Effector memory CD8-positive, alpha-beta T cell (primary cell): ENCODE data around the gene ATP2B2.

Experiments
- ATAC-seq: fragments of 150-1000 bp; cut with Tn5 transposase; replicated peaks from 2 replicates; pipeline ENCODE4 v1.10.0; 2021; ENCODE audit warnings: mild to moderate bottlenecking, moderate library complexity
- DNase-seq, 3 experiments: peaks; one replicate each; pipeline ENCODE4 v3.0.0; 2021
- H3K27ac Mint-ChIP-seq, 2 donors: one replicate each; pipeline ENCODE4 v1.8.0; 2022; ENCODE audit warnings: mild to moderate bottlenecking in 2 of 2, mixed read lengths in 2 of 2, moderate library complexity in 2 of 2
- H3K27me3 Mint-ChIP-seq, 2 donors: one replicate each; pipeline ENCODE4 v1.8.0; 2022; ENCODE audit warnings: mixed read lengths in 2 of 2
- H3K36me3 Mint-ChIP-seq: one replicate; pipeline ENCODE4 v1.8.0; 2022; ENCODE audit warnings: mild to moderate bottlenecking, moderate library complexity, mixed read lengths; ENCODE audit not compliant: insufficient read depth
- H3K4me1 Mint-ChIP-seq, 2 donors: one replicate each; pipeline ENCODE4 v1.8.0; 2022; ENCODE audit warnings: low read depth in 2 of 2, mixed read lengths in 2 of 2
- H3K4me3 Mint-ChIP-seq, 2 donors: one replicate each; pipeline ENCODE4 v1.8.0; 2022; ENCODE audit warnings: mild to moderate bottlenecking in 2 of 2, mixed read lengths in 2 of 2, moderate library complexity in 2 of 2
- H3K9me3 Mint-ChIP-seq, 2 donors: one replicate each; pipeline ENCODE4 v1.8.0; 2022; ENCODE audit warnings: mixed read lengths in 2 of 2

ATP2B2 gene

GRCh38 chr3:10334042-10334441 lies 171.3 kb downstream of the ATP2B2 start:
- Mint-ChIP-seq H3K4me1 (peaks cover 4 to 9% of the 10 kb centered on the region in 2 donors), H3K27me3 (peaks cover 10 to 49% of the 10 kb centered on the region in 2 donors), H3K4me3 (no peak overlapping the region), H3K36me3 (no peaks in the 10 kb centered on the region), H3K27ac (no peak overlapping the region), H3K9me3 (no peaks in the 10 kb centered on the region)
- ATAC-seq (no peak), DNase-seq (no peak)

- H3K27ac Mint-ChIP-seq, result no peak overlapping the region
These were observed 172.1 kb downstream of the ATP2B2 start for GRCh38 chr3:10333349-10333650.

GRCh38 chr3:10332481-10333348 lies 172.7 kb downstream of the ATP2B2 start:
- ATAC-seq, result no peak
- Mint-ChIP-seq H3K4me3 (no peak overlapping the region), H3K36me3 (no peaks in the 10 kb centered on the region), H3K4me1 (peaks cover 4 to 6% of the 10 kb centered on the region in 2 donors), H3K27ac (peak overlapping the region in 1 of 2 donors; percentile 29), H3K9me3 (no peaks in the 10 kb centered on the region), H3K27me3 (peaks cover 21 to 53% of the 10 kb centered on the region in 2 donors)
- no peak for DNase-seq

More at GRCh38 chr3:10333349-10333650, 172.1 kb downstream of the ATP2B2 start:
- DNase-seq (no peak), ATAC-seq (no peak)
- H3K4me1 Mint-ChIP-seq, result peaks cover 4 to 8% of the 10 kb centered on the region in 2 donors
- H3K36me3 Mint-ChIP-seq, result no peaks in the 10 kb centered on the region
- no peaks in the 10 kb centered on the region for H3K9me3 Mint-ChIP-seq
- H3K27me3 Mint-ChIP-seq, result peaks cover 18 to 53% of the 10 kb centered on the region in 2 donors
- H3K4me3 Mint-ChIP-seq, result no peak overlapping the region

GRCh38 chr3:10331320-10331719 lies 174.1 kb downstream of the ATP2B2 start:
- H3K9me3 Mint-ChIP-seq, result no peaks in the 10 kb centered on the region
- DNase-seq, result no peak
- H3K4me3 Mint-ChIP-seq, result no peak overlapping the region
- H3K36me3 Mint-ChIP-seq, result no peaks in the 10 kb centered on the region
- no peak overlapping the region for H3K27ac Mint-ChIP-seq
- no peak for ATAC-seq
- H3K4me1 Mint-ChIP-seq, result peaks cover 4 to 6% of the 10 kb centered on the region in 2 donors
- peaks cover 21 to 65% of the 10 kb centered on the region in 2 donors for H3K27me3 Mint-ChIP-seq

GRCh38 chr3:10330319-10330718 lies 175.1 kb downstream of the ATP2B2 start:
- Mint-ChIP-seq H3K4me3 (no peak overlapping the region), H3K36me3 (no peaks in the 10 kb centered on the region), H3K27me3 (peaks cover 21 to 75% of the 10 kb centered on the region in 2 donors), H3K4me1 (peaks cover 4 to 6% of the 10 kb centered on the region in 2 donors), H3K27ac (no peak overlapping the region), H3K9me3 (no peaks in the 10 kb centered on the region)
- no peak for ATAC-seq
- no peak for DNase-seq

- H3K27me3 Mint-ChIP-seq, result peaks cover 21 to 83% of the 10 kb centered on the region in 2 donors
These were observed 175.8 kb downstream of the ATP2B2 start for GRCh38 chr3:10329495-10330015.

GRCh38 chr3:10328460-10329071 lies 176.8 kb downstream of the ATP2B2 start:
- DNase-seq (no peak), ATAC-seq (no peak)
- Mint-ChIP-seq H3K4me3 (no peak overlapping the region), H3K27me3 (peaks cover 21 to 93% of the 10 kb centered on the region in 2 donors), H3K4me1 (peaks cover 0 to 2% of the 10 kb centered on the region in 2 donors), H3K9me3 (no peaks in the 10 kb centered on the region), H3K36me3 (no peaks in the 10 kb centered on the region), H3K27ac (no peak overlapping the region)

More at GRCh38 chr3:10329495-10330015, 175.8 kb downstream of the ATP2B2 start:
- no peak overlapping the region for H3K27ac Mint-ChIP-seq
- H3K9me3 Mint-ChIP-seq, result no peaks in the 10 kb centered on the region
- H3K36me3 Mint-ChIP-seq, result no peaks in the 10 kb centered on the region
- no peak overlapping the region for H3K4me3 Mint-ChIP-seq
- ATAC-seq (no peak), DNase-seq (no peak)
- H3K4me1 Mint-ChIP-seq, result peaks cover 0 to 2% of the 10 kb centered on the region in 2 donors

- DNase-seq (no peak), ATAC-seq (no peak)
- no peaks in the 10 kb centered on the region for H3K4me1 Mint-ChIP-seq
- H3K36me3 Mint-ChIP-seq, result no peaks in the 10 kb centered on the region
- no peak overlapping the region for H3K27ac Mint-ChIP-seq
- H3K9me3 Mint-ChIP-seq, result no peaks in the 10 kb centered on the region
- peaks cover 21 to 91% of the 10 kb centered on the region in 2 donors for H3K27me3 Mint-ChIP-seq
- H3K4me3 Mint-ChIP-seq, result no peak overlapping the region
These were observed 177.8 kb downstream of the ATP2B2 start for GRCh38 chr3:10327592-10327991.

- Mint-ChIP-seq H3K36me3 (peaks cover 23% of the 10 kb centered on the region), H3K4me1 (peaks cover 12 to 29% of the 10 kb centered on the region in 2 donors), H3K27me3 (peaks cover 0 to 38% of the 10 kb centered on the region in 2 donors), H3K4me3 (no peak overlapping the region), H3K27ac (peak overlapping the region in 1 of 2 donors; percentile 96), H3K9me3 (no peaks in the 10 kb centered on the region)
- DNase-seq, result peak in 1 of 3 experiments; percentile 19
- no peak for ATAC-seq
These were observed 183.1 kb downstream of the ATP2B2 start for GRCh38 chr3:10322352-10322710.

GRCh38 chr3:10321630-10322351 lies 183.6 kb downstream of the ATP2B2 start:
- DNase-seq (no peak), ATAC-seq (no peak)
- Mint-ChIP-seq H3K36me3 (peaks cover 23% of the 10 kb centered on the region), H3K4me1 (peaks cover 12 to 29% of the 10 kb centered on the region in 2 donors), H3K4me3 (peak overlapping the region; percentile 86 to 90), H3K27ac (peak overlapping the region; percentile 92 to 96), H3K9me3 (no peaks in the 10 kb centered on the region), H3K27me3 (peaks cover 0 to 34% of the 10 kb centered on the region in 2 donors)

GRCh38 chr3:10320320-10320677 lies 185.1 kb downstream of the ATP2B2 start:
- H3K4me1 Mint-ChIP-seq, result peaks cover 12 to 29% of the 10 kb centered on the region in 2 donors
- peak overlapping the region; percentile 92 to 96 for H3K27ac Mint-ChIP-seq
- H3K4me3 Mint-ChIP-seq, result peak overlapping the region; percentile 86 to 90
- DNase-seq (no peak), ATAC-seq (no peak)
- H3K27me3 Mint-ChIP-seq, result peaks cover 0 to 19% of the 10 kb centered on the region in 2 donors
- no peaks in the 10 kb centered on the region for H3K9me3 Mint-ChIP-seq
- peaks cover 23% of the 10 kb centered on the region for H3K36me3 Mint-ChIP-seq

- no peak for ATAC-seq
- Mint-ChIP-seq H3K27me3 (peaks cover 0 to 14% of the 10 kb centered on the region in 2 donors), H3K27ac (peak overlapping the region; percentile 92 to 96), H3K4me1 (peaks cover 12 to 29% of the 10 kb centered on the region in 2 donors), H3K9me3 (no peaks in the 10 kb centered on the region), H3K4me3 (peak overlapping the region; percentile 86 to 90), H3K36me3 (peaks cover 23% of the 10 kb centered on the region)
- DNase-seq, result no peak
These were observed 185.6 kb downstream of the ATP2B2 start for GRCh38 chr3:10319804-10320203.

GRCh38 chr3:10319251-10319650 lies 186.1 kb downstream of the ATP2B2 start:
- no peak for ATAC-seq
- H3K9me3 Mint-ChIP-seq, result no peaks in the 10 kb centered on the region

More at GRCh38 chr3:10319251-10319650, 186.1 kb downstream of the ATP2B2 start:
- peaks cover 25% of the 10 kb centered on the region for H3K36me3 Mint-ChIP-seq
- peaks cover 12 to 29% of the 10 kb centered on the region in 2 donors for H3K4me1 Mint-ChIP-seq
- H3K27me3 Mint-ChIP-seq, result peaks cover 0 to 9% of the 10 kb centered on the region in 2 donors
- H3K27ac Mint-ChIP-seq, result peak overlapping the region; percentile 92 to 96
- H3K4me3 Mint-ChIP-seq, result peak overlapping the region; percentile 86 to 90
- DNase-seq, result no peak
